Measurements from ENCODE around the gene EXOC3L2.

The EXOC3L2 gene

GRCh38 chr19:45172173-45172572 lies 73.0 kb downstream of the EXOC3L2 start:
- TF ChIP-seq GATA3 (IDR thresholded peaks at IDR 0.05; ENCODE audit: low read depth, low read length) (no peak), GATA2 (IDR thresholded peaks at IDR 0.05; ENCODE audit: low read depth, low read length) (no peak)

- TF ChIP-seq GATA2 (IDR thresholded peaks at IDR 0.05; ENCODE audit: low read depth, low read length) (no peak), GATA3 (IDR thresholded peaks at IDR 0.05; ENCODE audit: low read depth, low read length) (no peak)
These were observed 74.0 kb downstream of the EXOC3L2 start for GRCh38 chr19:45171211-45171623.

- no peak for TF ChIP-seq GATA3 (IDR thresholded peaks at IDR 0.05; ENCODE audit: low read depth, low read length)
- TF ChIP-seq GATA2 (IDR thresholded peaks at IDR 0.05; ENCODE audit: low read depth, low read length): no peak
These were observed 74.8 kb downstream of the EXOC3L2 start for GRCh38 chr19:45170146-45171106.

DNA sequence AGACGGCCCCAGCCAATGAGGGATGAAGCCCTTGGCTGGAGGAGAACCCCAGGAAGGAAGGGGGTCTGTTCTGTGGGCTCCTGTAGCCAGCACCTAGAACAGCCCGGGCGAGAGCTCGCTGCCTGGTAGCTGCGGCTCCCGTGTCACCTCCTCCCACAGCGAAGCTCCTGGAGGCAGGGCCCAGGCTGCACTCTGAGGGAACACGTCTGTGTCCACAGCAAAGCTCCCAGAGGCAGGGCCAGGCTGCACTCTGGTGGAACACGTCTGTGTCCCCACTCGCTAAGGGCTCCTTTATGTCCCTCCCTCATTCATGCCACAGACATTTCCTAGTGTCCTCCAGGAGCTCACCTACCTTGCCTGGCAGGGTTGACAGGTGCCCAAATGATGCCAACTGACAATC lies 75.6 kb downstream of the EXOC3L2 start:
- TF ChIP-seq GATA3 (IDR thresholded peaks at IDR 0.05; ENCODE audit: low read depth, low read length) (no peak), GATA2 (IDR thresholded peaks at IDR 0.05; ENCODE audit: low read depth, low read length) (no peak)

- TF ChIP-seq GATA2 (IDR thresholded peaks at IDR 0.05; ENCODE audit: low read depth, low read length) (no peak), GATA3 (IDR thresholded peaks at IDR 0.05; ENCODE audit: low read depth, low read length) (no peak)
These were observed 76.3 kb downstream of the EXOC3L2 start for GRCh38 chr19:45168767-45169351.

- TF ChIP-seq GATA3 (IDR thresholded peaks at IDR 0.05; ENCODE audit: low read depth, low read length) (no peak), GATA2 (IDR thresholded peaks at IDR 0.05; ENCODE audit: low read depth, low read length) (no peak)
These were observed 78.4 kb downstream of the EXOC3L2 start for GRCh38 chr19:45166723-45167252.

DNA sequence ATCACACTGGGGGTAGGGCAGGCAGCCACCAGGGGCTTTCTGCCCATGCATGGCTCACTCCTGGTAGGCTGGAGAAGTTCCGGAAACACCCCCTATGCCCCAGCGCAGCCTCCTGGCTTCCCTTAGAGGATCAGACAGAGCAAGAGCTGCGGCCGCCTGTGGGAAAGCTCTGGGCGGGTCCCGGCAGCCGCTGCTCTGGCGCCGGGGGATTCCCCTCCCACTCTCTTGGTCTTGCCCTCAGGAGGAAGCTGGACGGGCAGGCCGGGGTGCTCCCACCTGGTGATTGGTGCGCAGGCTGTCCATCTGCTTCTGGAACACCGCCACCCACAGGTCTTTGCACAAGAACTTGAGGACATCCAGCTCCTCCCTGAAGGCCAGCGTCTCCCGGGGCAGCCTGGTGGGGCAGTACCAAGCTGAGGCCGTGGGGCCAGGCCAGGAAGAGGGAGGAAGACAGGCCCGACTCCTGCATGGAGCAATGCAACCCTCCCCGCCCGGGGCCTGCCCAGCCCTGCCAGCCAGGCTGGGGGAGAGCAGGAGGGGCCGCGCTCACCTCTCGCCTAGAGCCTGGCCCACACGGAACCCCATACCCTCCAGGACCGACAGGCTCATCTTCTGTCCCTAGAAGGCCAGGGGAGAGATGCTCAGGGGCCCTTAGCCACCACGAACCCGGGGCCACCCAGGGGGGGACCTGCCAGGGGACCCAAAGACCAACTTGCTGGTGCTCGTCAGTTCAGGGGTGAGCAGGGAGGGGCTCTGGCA lies 80.5 kb downstream of the EXOC3L2 start:
- TF ChIP-seq GATA3 (IDR thresholded peaks at IDR 0.05; ENCODE audit: low read depth, low read length): no peak
- no peak for TF ChIP-seq GATA2 (IDR thresholded peaks at IDR 0.05; ENCODE audit: low read depth, low read length)

GRCh38 chr19:45163751-45164460 lies 81.3 kb downstream of the EXOC3L2 start:
- TF ChIP-seq GATA2 (IDR thresholded peaks at IDR 0.05; ENCODE audit: low read depth, low read length) (no peak), GATA3 (IDR thresholded peaks at IDR 0.05; ENCODE audit: low read depth, low read length) (no peak)

DNA sequence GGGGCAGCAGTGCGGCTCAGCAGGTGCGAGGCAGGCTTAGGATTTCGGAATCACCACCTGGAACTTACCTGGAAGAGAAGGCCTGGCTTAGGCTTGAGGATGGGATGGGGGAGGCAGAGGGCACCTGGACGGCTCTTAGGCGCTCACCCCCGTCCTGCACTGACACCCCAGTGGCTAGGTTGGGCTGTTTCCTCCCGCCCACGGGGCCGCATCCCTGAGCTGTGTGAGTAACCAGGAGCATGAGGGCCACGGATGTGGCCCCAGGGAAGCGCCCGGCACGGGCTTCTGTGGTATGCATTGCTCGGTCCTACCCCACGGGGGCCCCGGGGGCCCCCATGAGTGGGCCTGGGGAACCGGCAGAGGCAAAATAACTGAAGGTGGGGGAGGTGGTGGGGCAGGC lies 82.1 kb downstream of the EXOC3L2 start:
- TF ChIP-seq GATA3 (IDR thresholded peaks at IDR 0.05; ENCODE audit: low read depth, low read length): no peak
- no peak for TF ChIP-seq GATA2 (IDR thresholded peaks at IDR 0.05; ENCODE audit: low read depth, low read length)

GRCh38 chr19:45162608-45163143 lies 82.5 kb downstream of the EXOC3L2 start:
- TF ChIP-seq GATA3 (IDR thresholded peaks at IDR 0.05; ENCODE audit: low read depth, low read length) (no peak), GATA2 (IDR thresholded peaks at IDR 0.05; ENCODE audit: low read depth, low read length) (no peak)
